ENCODE data around the gene RHBDF1. TPM values are rescaled to one million over a fixed set of nuclear protein-coding genes. Genes with fewer than 3 reads are reported as not detected.

Gene RHBDF1
- total and polyA plus RNA-seq, 2 of the 13 experiments (the other 11 are each of a cell fraction or from before 2014, with no cell fraction given) = 5.4 to 26.9 TPM

- Histone ChIP-seq H3K9ac (ENCODE audit: insufficient read depth, low read depth, low read length) (no peak overlapping the region), H3K27ac (ENCODE audit: extremely low read length, insufficient read depth, low read length) (no peak overlapping the region), H3K4me1 (ENCODE audit: insufficient read depth, low read length) (peaks cover under 1% of the 10 kb centered on the region; the same call in 1 of the 2 replicates), H3K36me3 (replicated peaks in 1 of 2; ENCODE audit: control insufficient read depth in 1 of 2, insufficient read depth in 2 of 2, low read length in 2 of 2) (peaks cover 18 to 39% of the 10 kb centered on the region in 2 experiments; a peak in 4 of 5 replicates), H3K9me3 (ENCODE audit: low read length) (no peaks in the 10 kb centered on the region), H3K4me3 (replicated peaks in 1 of 3; ENCODE audit: insufficient read depth in 1 of 3, low read depth in 2 of 3, low read length in 3 of 3) (no peak overlapping the region), H3K27me3 (ENCODE audit: control insufficient read depth in 1 of 2, insufficient read depth in 2 of 2, low read length in 2 of 2) (no peaks in the 10 kb centered on the region), H3K4me2 (ENCODE audit: low read depth, low read length) (no peak overlapping the region), H3K79me2 (ENCODE audit: insufficient read depth, low read length) (no peaks in the 10 kb centered on the region), H4K20me1 (ENCODE audit: insufficient read depth, low read length) (no peaks in the 10 kb centered on the region), H2AFZ (ENCODE audit: low read length) (no peak overlapping the region)
- ChIA-PET CTCF (ENCODE audit: low intra/inter-chr PET ratio, low total read pairs) (interaction anchor here (0.8 kb wide), 1 partner anchor 12 kb away, joined by 3 read pairs; no protein-coding TSS in a partner anchor), POLR2A (no interaction called here)
- 90% methylated on average over 5 of the region's 7 CpGs for WGBS (ENCODE audit: low lambda C conversion rate)
- no peak for TF ChIP-seq SKIL (CRISPR knock-in tag; IDR thresholded peaks at IDR 0.05; ENCODE audit: borderline replicate concordance)
- no peak for TF ChIP-seq NKX3-1 (CRISPR knock-in tag; IDR thresholded peaks at IDR 0.05)
- no peak for TF ChIP-seq NFYC (CRISPR knock-in tag; IDR thresholded peaks at IDR 0.05)
- TF ChIP-seq NR3C1 (CRISPR knock-in tag; IDR thresholded peaks at IDR 0.05) = no peak
- no peak for TF ChIP-seq TEF (CRISPR knock-in tag; IDR thresholded peaks at IDR 0.05)
- FAIRE-seq (no peak), ATAC-seq (peak; percentile 12; the same call in 2 of the 3 replicates), DNase-seq (ENCODE audit: low spot score) (no peak)
- in situ Hi-C loops (cut with HindIII; ENCODE audit: extremely low pct_ligation_motif_present, low pct_unique_long_range_greater_than_20kb) = no loop called here
- intact Hi-C loops (cut with micrococcal nuclease; ENCODE audit: unreplicated experiment) = no loop called here
- no TSS peak for BruUV-seq (replicated peaks)
These were observed 12.4 kb upstream of the RHBDF1 start for GRCh38 chr16:84718-85406.

All from HepG2 (cell line).